T-helper 2 cell treated with Interferon-gamma antibody and Interleukin-4, amounts not matched to agents 5 μg/mL and 100 μg/mL, for 36 hours (primary cell): ENCODE measurements around the gene TMEM181.
"Not testable (repeated sequence)": the region's sequence is repeated elsewhere in the genome, so short reads cannot be mapped to it uniquely, and the experiment has no call there.

Source experiments
- DNase-seq: peaks from one replicate; pipeline ENCODE4 v3.0.0; 2021; ENCODE audit warnings: low spot score
- H3K27ac Mint-ChIP-seq: one replicate; pipeline ENCODE4 v1.8.0; 2021; ENCODE audit warnings: mild to moderate bottlenecking, mixed read lengths
- H3K27me3 Mint-ChIP-seq: one replicate; pipeline ENCODE4 v1.8.0; 2021; ENCODE audit warnings: low read depth, mixed read lengths
- H3K36me3 Mint-ChIP-seq: one replicate; pipeline ENCODE4 v1.8.0; 2021; ENCODE audit warnings: low read depth, mixed read lengths
- H3K4me1 Mint-ChIP-seq: one replicate; pipeline ENCODE4 v1.8.0; 2021; ENCODE audit warnings: low read depth, mixed read lengths
- H3K4me3 Mint-ChIP-seq: one replicate; pipeline ENCODE4 v1.8.0; 2022; ENCODE audit warnings: mild to moderate bottlenecking, moderate library complexity, mixed read lengths
- H3K9me3 Mint-ChIP-seq: one replicate; pipeline ENCODE4 v1.8.0; 2021; ENCODE audit warnings: mixed read lengths

TMEM181 gene

GRCh38 chr6:158645064-158646022 is 85.5 kb downstream of the TMEM181 start:
- H3K36me3 Mint-ChIP-seq: peaks cover 28% of the 10 kb centered on the region
- H3K27ac Mint-ChIP-seq: peak overlapping the region; percentile 90
- H3K4me1 Mint-ChIP-seq: peaks cover 62% of the 10 kb centered on the region
- peak overlapping the region; percentile 91 for H3K4me3 Mint-ChIP-seq
- DNase-seq: peak; percentile 69
- no peaks in the 10 kb centered on the region for H3K9me3 Mint-ChIP-seq
- no peaks in the 10 kb centered on the region for H3K27me3 Mint-ChIP-seq

GRCh38 chr6:158646023-158646910 is 86.4 kb downstream of the TMEM181 start:
- no peak for DNase-seq
- Mint-ChIP-seq H3K27ac (peak overlapping the region; percentile 90), H3K27me3 (no peaks in the 10 kb centered on the region), H3K9me3 (no peaks in the 10 kb centered on the region), H3K4me1 (peaks cover 59% of the 10 kb centered on the region), H3K36me3 (peaks cover 26% of the 10 kb centered on the region), H3K4me3 (peak overlapping the region; percentile 91)

GRCh38 chr6:158647501-158647900 is 87.6 kb downstream of the TMEM181 start:
- no peak for DNase-seq
- peaks cover 55% of the 10 kb centered on the region for H3K4me1 Mint-ChIP-seq
- H3K27me3 Mint-ChIP-seq: no peaks in the 10 kb centered on the region
- H3K4me3 Mint-ChIP-seq: no peak overlapping the region
- H3K36me3 Mint-ChIP-seq: peaks cover 19% of the 10 kb centered on the region
- peak overlapping the region; percentile 36 for H3K27ac Mint-ChIP-seq
- no peaks in the 10 kb centered on the region for H3K9me3 Mint-ChIP-seq

- H3K27me3 Mint-ChIP-seq: no peaks in the 10 kb centered on the region
- peak; percentile 50 for DNase-seq
- H3K27ac Mint-ChIP-seq: peak overlapping the region; percentile 97
- H3K4me1 Mint-ChIP-seq: peaks cover 57% of the 10 kb centered on the region
- peaks cover 24% of the 10 kb centered on the region for H3K36me3 Mint-ChIP-seq
- H3K9me3 Mint-ChIP-seq: no peaks in the 10 kb centered on the region
- H3K4me3 Mint-ChIP-seq: peak overlapping the region; percentile 85
These were observed 88.8 kb downstream of the TMEM181 start for GRCh38 chr6:158648682-158649131.

GRCh38 chr6:158649289-158650143 is 89.6 kb downstream of the TMEM181 start, which contains the start of gene SYTL3:
Gene SYTL3, plus strand, starts transcription at chr6:158650054. Its CDS starts 13,215 bp downstream, at chr6:158663269.
- Mint-ChIP-seq H3K4me3 (peak within 1 kb of the TSS; percentile 85), H3K4me1 (peaks cover 66% of the 10 kb centered on the region)

GRCh38 chr6:158651981-158652737 is 92.3 kb downstream of the TMEM181 start:
- not testable (repeated sequence) for H3K27me3 Mint-ChIP-seq, H3K9me3 Mint-ChIP-seq, DNase-seq
- peaks cover 70% of the 10 kb centered on the region for H3K4me1 Mint-ChIP-seq
- H3K4me3 Mint-ChIP-seq: peak overlapping the region; percentile 81
- peaks cover 48% of the 10 kb centered on the region for H3K36me3 Mint-ChIP-seq
- H3K27ac Mint-ChIP-seq: peak overlapping the region; percentile 98

More at GRCh38 chr6:158649289-158650143, 89.6 kb downstream of the TMEM181 start, which contains the start of gene SYTL3:
- peaks cover 29% of the 10 kb centered on the region for H3K36me3 Mint-ChIP-seq
- H3K27ac Mint-ChIP-seq: peak within 1 kb of the TSS; percentile 97
- H3K27me3 Mint-ChIP-seq: no peaks in the 10 kb centered on the region
- H3K9me3 Mint-ChIP-seq: no peaks in the 10 kb centered on the region
- DNase-seq: peak; percentile 94

DNA sequence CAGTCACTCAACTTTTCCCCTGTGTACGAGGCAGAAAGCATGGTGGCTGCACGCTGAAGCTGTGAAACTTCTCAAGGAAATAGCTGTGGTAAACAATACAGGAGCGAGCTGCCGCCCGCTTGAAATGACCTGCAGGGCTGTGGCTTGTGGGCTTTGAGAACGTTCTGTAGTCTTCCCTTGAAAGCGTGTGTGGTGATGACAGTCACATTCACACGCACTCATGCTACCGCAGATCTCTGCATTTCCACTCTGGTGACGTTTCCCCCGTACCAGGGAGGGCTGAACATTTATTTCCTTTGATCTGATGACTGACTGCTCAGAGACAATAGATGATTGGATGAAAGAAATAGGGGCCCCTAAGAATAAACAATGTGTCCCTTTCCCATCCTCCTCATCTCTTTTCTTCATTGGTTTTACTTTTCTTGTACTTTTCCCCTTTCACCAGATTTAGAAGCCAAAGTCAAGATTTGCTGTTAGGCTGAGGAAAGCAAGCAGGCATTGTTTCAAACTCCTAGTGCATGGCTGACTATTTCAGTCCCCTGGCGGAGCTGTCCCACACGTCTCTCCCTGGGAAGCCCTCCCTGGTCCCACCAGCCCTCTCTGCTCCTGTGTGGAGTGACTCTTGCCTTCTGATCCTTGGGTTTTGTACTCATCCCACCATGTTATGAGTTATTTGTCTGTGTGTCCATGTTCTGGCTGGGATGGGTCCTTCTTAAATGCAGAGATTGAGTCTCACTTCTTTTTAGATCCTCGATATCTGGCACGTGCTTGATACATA is 93.9 kb downstream of the TMEM181 start:
- H3K27ac Mint-ChIP-seq: peak overlapping the region; percentile 98
- no peaks in the 10 kb centered on the region for H3K9me3 Mint-ChIP-seq
- peak; percentile 94 for DNase-seq
- peaks cover 64% of the 10 kb centered on the region for H3K4me1 Mint-ChIP-seq
- H3K4me3 Mint-ChIP-seq: peak overlapping the region; percentile 81
- H3K27me3 Mint-ChIP-seq: no peaks in the 10 kb centered on the region
- peaks cover 48% of the 10 kb centered on the region for H3K36me3 Mint-ChIP-seq

- H3K9me3 Mint-ChIP-seq: no peaks in the 10 kb centered on the region
- peak overlapping the region; percentile 98 for H3K27ac Mint-ChIP-seq
- DNase-seq: no peak
- H3K36me3 Mint-ChIP-seq: peaks cover 52% of the 10 kb centered on the region
- H3K4me3 Mint-ChIP-seq: peak overlapping the region; percentile 81
- peaks cover 62% of the 10 kb centered on the region for H3K4me1 Mint-ChIP-seq
- no peaks in the 10 kb centered on the region for H3K27me3 Mint-ChIP-seq
These were observed 94.6 kb downstream of the TMEM181 start for GRCh38 chr6:158654498-158654897.

- peak overlapping the region; percentile 81 for H3K4me3 Mint-ChIP-seq
- no peaks in the 10 kb centered on the region for H3K27me3 Mint-ChIP-seq
- peaks cover 50% of the 10 kb centered on the region for H3K36me3 Mint-ChIP-seq
- H3K9me3 Mint-ChIP-seq: no peaks in the 10 kb centered on the region
- H3K4me1 Mint-ChIP-seq: peaks cover 60% of the 10 kb centered on the region
- DNase-seq: no peak
- H3K27ac Mint-ChIP-seq: peak overlapping the region; percentile 98
These were observed 95.1 kb downstream of the TMEM181 start for GRCh38 chr6:158654960-158655489.

DNA sequence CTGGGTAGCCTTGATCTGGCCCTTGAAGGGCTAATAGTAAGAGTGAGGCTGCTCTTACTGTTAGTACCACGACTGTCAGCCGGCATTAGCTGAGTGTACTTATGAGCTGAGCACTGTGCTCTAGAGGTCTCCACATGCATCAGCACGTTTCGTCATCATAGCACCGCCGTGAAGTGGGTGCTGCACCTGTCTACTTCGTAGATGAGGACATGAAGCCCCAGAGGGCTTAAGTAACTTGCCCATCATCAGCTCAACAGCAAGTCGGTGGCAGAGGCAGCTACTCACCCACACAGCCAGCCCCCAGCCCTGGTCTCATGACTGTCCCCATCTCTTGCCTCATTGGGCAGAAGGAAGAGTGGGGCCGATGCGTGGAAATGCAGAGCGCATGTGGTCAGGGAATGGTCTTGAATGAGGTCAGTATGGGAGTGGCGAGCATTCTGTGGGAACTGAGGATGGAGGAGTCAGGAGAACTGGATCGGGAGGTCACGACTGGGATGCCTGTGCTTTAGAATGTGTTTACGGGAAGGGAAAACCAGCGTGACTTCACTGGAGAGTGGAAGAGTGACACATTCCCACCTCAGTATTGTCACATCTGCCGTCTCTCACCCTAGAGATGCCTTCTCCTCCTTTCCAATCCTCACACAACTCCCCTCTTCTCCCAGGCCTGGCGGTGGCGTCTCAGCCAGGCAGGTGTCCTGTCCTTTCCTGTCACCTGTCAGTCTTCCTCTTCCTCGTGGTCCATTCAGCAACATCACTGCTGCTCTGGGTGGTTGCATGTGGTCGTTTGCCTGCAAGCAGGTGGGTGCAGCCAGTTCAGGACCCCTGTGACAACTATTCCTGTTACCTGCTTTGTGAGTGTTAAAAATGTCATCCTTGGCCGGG is 95.9 kb downstream of the TMEM181 start:
- peaks cover 55% of the 10 kb centered on the region for H3K36me3 Mint-ChIP-seq
- no peaks in the 10 kb centered on the region for H3K9me3 Mint-ChIP-seq
- H3K4me1 Mint-ChIP-seq: peaks cover 65% of the 10 kb centered on the region
- no peak for DNase-seq
- peak overlapping the region; percentile 81 for H3K4me3 Mint-ChIP-seq
- H3K27ac Mint-ChIP-seq: peak overlapping the region; percentile 98
- no peaks in the 10 kb centered on the region for H3K27me3 Mint-ChIP-seq

GRCh38 chr6:158656986-158657385 is 97.1 kb downstream of the TMEM181 start:
- peak overlapping the region; percentile 45 for H3K27ac Mint-ChIP-seq
- not testable (repeated sequence) for H3K4me3 Mint-ChIP-seq
- H3K36me3 Mint-ChIP-seq: peaks cover 53% of the 10 kb centered on the region

More at GRCh38 chr6:158656986-158657385, 97.1 kb downstream of the TMEM181 start:
- H3K4me1 Mint-ChIP-seq: peaks cover 62% of the 10 kb centered on the region
- DNase-seq, H3K27me3 Mint-ChIP-seq, H3K9me3 Mint-ChIP-seq: not testable (repeated sequence)
